B cell (primary cell): ENCODE results near the gene PCGF2. TPM values are rescaled to one million over a fixed set of nuclear protein-coding genes. Genes with fewer than 3 reads are reported as not detected.

Experiments
- ATAC-seq: fragments of 200-7000 bp; cut with Tn5 transposase; one replicate; pipeline ENCODE4 v1.10.0; 2021; ENCODE audit warnings: low read depth, mild to moderate bottlenecking, moderate number of reproducible peaks, moderate library complexity
- CTCF ChIA-PET: fragments of 350-600 bp; sonication (Branson Sonifier 250); formaldehyde crosslinking; loops from one replicate; lab custom pipeline; 2021; ENCODE audit warnings: antibody characterized with exemption, inconsistent platforms; lab: Charles Lee
- POLR2A ChIA-PET: fragments of 350-600 bp; sonication (Branson Sonifier 250); formaldehyde crosslinking; loops from one replicate; lab custom pipeline; 2021; ENCODE audit warnings: antibody characterized with exemption; lab: Charles Lee
- DNase-seq: peaks from one replicate; pipeline ENCODE4 v3.0.0; 2013
- H2AFZ ChIP-seq: 2 replicates; pipeline ENCODE4 v1.6.1; 2012; ENCODE audit warnings: mild to moderate bottlenecking, low read depth, low read length; ENCODE audit not compliant: insufficient read depth, poor library complexity, severe bottlenecking
- H3K27ac ChIP-seq, 2 donors: 1 replicate in 1 of 2; 2 replicates in 1 of 2; pipeline ENCODE4 v1.5.1; 2012 to 2013; ENCODE audit warnings: low read length in 2 of 2, mild to moderate bottlenecking in 2 of 2, moderate library complexity in 1 of 2
- H3K27me3 ChIP-seq, 4 experiments: fragments of 200-600 bp in 1 of 4; sonication (generic) in 1 of 4; replicated peaks in 1 of 4; 1 replicate in 2 of 4; 2 replicates in 2 of 4; pipeline versions ENCODE4 v1.6.1 to v1.7.0; 2013 to 2016; ENCODE audit warnings: low read length in 3 of 4, mild to moderate bottlenecking in 2 of 4, mixed read lengths in 1 of 4, moderate library complexity in 1 of 4; ENCODE audit not compliant: insufficient read depth in 4 of 4, control insufficient read depth in 3 of 4; ENCODE audit errors: control extremely low read depth in 1 of 4
- H3K36me3 ChIP-seq, 2 experiments: replicated peaks in 1 of 2; 1 replicate in 1 of 2; 2 replicates in 1 of 2; pipeline versions ENCODE4 v1.6.1 to v1.7.1; 2013; ENCODE audit warnings: low read length in 1 of 2; ENCODE audit not compliant: insufficient read depth in 2 of 2, control insufficient read depth in 1 of 2; ENCODE audit errors: control extremely low read depth in 1 of 2, extremely low read depth in 1 of 2
- H3K4me1 ChIP-seq, 2 donors: fragments of 200-600 bp in 1 of 2; sonication (generic) in 1 of 2; 1 replicate in 1 of 2; 2 replicates in 1 of 2; pipeline versions ENCODE4 v1.5.1 to v1.6.1; 2013 to 2017; ENCODE audit warnings: low read length in 2 of 2; ENCODE audit not compliant: control insufficient read depth in 2 of 2, insufficient read depth in 2 of 2
- H3K4me2 ChIP-seq: replicated peaks from 2 replicates; pipeline ENCODE3; 2012; ENCODE audit warnings: mild to moderate bottlenecking, low read depth, low read length; ENCODE audit not compliant: poor library complexity, severe bottlenecking
- H3K4me3 ChIP-seq, 5 experiments: fragments of 200-600 bp in 1 of 5; sonication (generic) in 1 of 5; 1 replicate in 3 of 5; 2 replicates in 2 of 5; pipeline versions ENCODE4 v1.5.1 to v1.7.0; 2011 to 2016; ENCODE audit warnings: low read length in 4 of 5, mild to moderate bottlenecking in 4 of 5, low read depth in 2 of 5, control low read depth in 1 of 5, moderate library complexity in 1 of 5; ENCODE audit not compliant: insufficient read depth in 1 of 5; ENCODE audit errors: control extremely low read depth in 1 of 5, extremely low read depth in 1 of 5
- H3K79me2 ChIP-seq: fragments of 200-600 bp; sonication (generic); one replicate; pipeline ENCODE4 v1.6.0; 2016; ENCODE audit warnings: low read length; ENCODE audit not compliant: control insufficient read depth, insufficient read depth
- H3K9ac ChIP-seq: fragments of 200-600 bp; sonication (generic); 2 replicates; pipeline ENCODE4 v1.6.1; 2017; ENCODE audit warnings: mild to moderate bottlenecking, low read length, moderate library complexity
- H3K9me3 ChIP-seq, 3 donors: one replicate each; pipeline versions ENCODE4 v1.6.1 to v1.7.1; 2013; ENCODE audit warnings: low read length in 2 of 3; ENCODE audit not compliant: control insufficient read depth in 2 of 3, insufficient read depth in 1 of 3; ENCODE audit errors: control extremely low read depth in 1 of 3
- H4K20me1 ChIP-seq: 2 replicates; pipeline ENCODE4 v1.6.0; 2012; ENCODE audit warnings: mild to moderate bottlenecking, low read length; ENCODE audit not compliant: insufficient read depth, control insufficient read depth, poor library complexity, severe bottlenecking
- H3K27ac Mint-ChIP-seq: one replicate; pipeline ENCODE4 v1.8.0; 2021; ENCODE audit warnings: mixed read lengths
- H3K27me3 Mint-ChIP-seq: one replicate; pipeline ENCODE4 v1.8.0; 2021; ENCODE audit warnings: mixed read lengths
- H3K4me1 Mint-ChIP-seq: one replicate; pipeline ENCODE4 v1.8.0; 2021; ENCODE audit warnings: mixed read lengths
- H3K4me3 Mint-ChIP-seq: one replicate; pipeline ENCODE4 v1.8.0; 2021; ENCODE audit warnings: mixed read lengths
- H3K9me3 Mint-ChIP-seq: one replicate; pipeline ENCODE4 v1.8.0; 2022; ENCODE audit warnings: mixed read lengths; ENCODE audit not compliant: insufficient read depth
- CTCF ChIP-seq: fragments of 200-600 bp; IDR thresholded peaks from one replicate; pipeline ENCODE4 v1.8.0; 2022; ENCODE audit warnings: antibody characterized with exemption, mild to moderate bottlenecking
- EZH2 ChIP-seq: IDR thresholded peaks from 2 replicates; pipeline ENCODE4 v1.6.1; 2012; ENCODE audit warnings: borderline replicate concordance, low read depth, mild to moderate bottlenecking, moderate library complexity, low read length; ENCODE audit not compliant: insufficient read depth, poor library complexity, severe bottlenecking
- WGBS: methylation state at CpG from one replicate; pipeline ENCODE4 v1.1.5; 2013; ENCODE audit warnings: missing lambda C conversion rate; ENCODE audit not compliant: insufficient coverage; 5-methylcytosine and 5-hydroxymethylcytosine counted together
- intact Hi-C: fragments of 100-400 bp; cut with micrococcal nuclease; formaldehyde crosslinking; loops from one replicate; pipeline ENCODE4 v1.10.0; 2022
- polyA plus RNA-seq: library from polyadenylated mRNA; depleted of rRNA; stranded (reverse); fragments of >200 nt; gene quantifications from 2 replicates; pipeline ENCODE4 v1.2.3, GENCODE V29; 2012
- total RNA-seq, 2 donors: library from RNA; stranded (reverse); fragments of 120-200 nt in 1 of 2; gene quantifications; 1 replicate in 1 of 2; 2 replicates in 1 of 2; pipeline versions ENCODE4 v1.2.3 to v1.2.4, GENCODE V29; 2013 to 2022

The PCGF2 gene
- total and polyA plus RNA-seq, 2 donors (not counting 1 experiment from before 2014, with no cell fraction given): 0.04 TPM; not detected in 1

GRCh38 chr17:38715216-38715943 lies 32.8 kb downstream of the PCGF2 start:
- WGBS: 88% methylated on average over 3 of the region's 9 CpGs
- Histone ChIP-seq H3K36me3 (peaks cover 3 to 88% of the 10 kb centered on the region in 2 experiments), H4K20me1 (peaks cover 37% of the 10 kb centered on the region), H3K27me3 (no peaks in the 10 kb centered on the region), H3K4me1 (no peaks in the 10 kb centered on the region), H3K4me2 (no peak overlapping the region), H3K27ac (no peak overlapping the region), H3K9me3 (no peaks in the 10 kb centered on the region), H2AFZ (no peak overlapping the region), H3K79me2 (peaks cover 5% of the 10 kb centered on the region), H3K9ac (no peak overlapping the region), H3K4me3 (no peak overlapping the region)
- no peaks in the 10 kb centered on the region for H3K9me3 Mint-ChIP-seq
- ChIA-PET CTCF (interaction anchor here (1.5 to 2.1 kb wide), 2 partner anchors 13 to 48 kb away, joined by 5 to 6 read pairs; no protein-coding TSS in a partner anchor), POLR2A (interaction anchor here (0.9 to 1.7 kb wide), 2 partner anchors 13 to 33 kb away, joined by 4 read pairs; no protein-coding TSS in a partner anchor)
- peak overlapping the region; percentile 53 for H3K27ac Mint-ChIP-seq
- TF ChIP-seq EZH2: no peak
- no peak for TF ChIP-seq CTCF
- no peak overlapping the region for H3K4me3 Mint-ChIP-seq
- DNase-seq (no peak), ATAC-seq (no peak)
- H3K27me3 Mint-ChIP-seq: no peaks in the 10 kb centered on the region
- H3K4me1 Mint-ChIP-seq: peaks cover 5% of the 10 kb centered on the region
- intact Hi-C loops: no loop called here

- no peak overlapping the region for H3K27ac ChIP-seq
- no peak overlapping the region for H2AFZ ChIP-seq
- WGBS: 90% methylated on average over 7 of the region's 11 CpGs
- peaks cover 3 to 89% of the 10 kb centered on the region in 2 experiments for H3K36me3 ChIP-seq
- Mint-ChIP-seq H3K27ac (no peak overlapping the region), H3K4me3 (no peak overlapping the region), H3K27me3 (no peaks in the 10 kb centered on the region), H3K4me1 (peaks cover 5% of the 10 kb centered on the region), H3K9me3 (no peaks in the 10 kb centered on the region)
- peaks cover 5% of the 10 kb centered on the region for H3K79me2 ChIP-seq
- H3K4me3 ChIP-seq: no peak overlapping the region
- H3K4me2 ChIP-seq: no peak overlapping the region
- DNase-seq (no peak), ATAC-seq (no peak)
- intact Hi-C loops: no loop called here
- no peaks in the 10 kb centered on the region for H3K27me3 ChIP-seq
- peaks cover 54% of the 10 kb centered on the region for H4K20me1 ChIP-seq
- POLR2A ChIA-PET: no interaction called here
- no peaks in the 10 kb centered on the region for H3K9me3 ChIP-seq
- H3K9ac ChIP-seq: no peak overlapping the region
- TF ChIP-seq CTCF (no peak), EZH2 (no peak)
- CTCF ChIA-PET: no interaction called here
- no peaks in the 10 kb centered on the region for H3K4me1 ChIP-seq
Observed at GRCh38 chr17:38713456-38714075, 34.6 kb downstream of the PCGF2 start.
